LNCAP (cell line): ENCODE measurements around the gene FGGY.

Experiments used
- TF ChIP-seq, protein P1 (sequence below): fragments of 450-650 bp; IDR thresholded peaks from 2 replicates; pipeline ENCODE4 v1.5.1; 2017; ENCODE audit warnings: mild to moderate bottlenecking

Gene FGGY

DNA sequence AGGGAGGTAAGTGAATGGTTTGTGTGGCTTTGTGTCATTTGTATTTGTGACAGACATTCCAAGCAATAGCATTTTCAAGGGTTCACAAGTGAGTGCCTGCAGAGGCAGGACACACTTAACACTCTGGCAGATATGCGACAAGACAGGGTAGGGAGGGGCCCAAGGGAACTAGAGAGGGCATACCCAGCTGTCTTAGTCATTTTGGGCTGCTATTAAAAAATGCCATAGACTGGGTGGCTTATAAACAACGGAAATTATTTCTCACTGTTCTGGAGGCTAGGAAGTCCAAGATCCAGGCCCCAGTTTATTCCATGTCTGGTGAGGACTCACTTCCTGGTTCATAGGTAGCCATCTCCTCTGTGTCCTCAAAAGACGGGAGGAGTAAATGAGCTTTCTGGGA is 137.4 kb downstream of the FGGY start:
- TF ChIP-seq, protein P1, sequence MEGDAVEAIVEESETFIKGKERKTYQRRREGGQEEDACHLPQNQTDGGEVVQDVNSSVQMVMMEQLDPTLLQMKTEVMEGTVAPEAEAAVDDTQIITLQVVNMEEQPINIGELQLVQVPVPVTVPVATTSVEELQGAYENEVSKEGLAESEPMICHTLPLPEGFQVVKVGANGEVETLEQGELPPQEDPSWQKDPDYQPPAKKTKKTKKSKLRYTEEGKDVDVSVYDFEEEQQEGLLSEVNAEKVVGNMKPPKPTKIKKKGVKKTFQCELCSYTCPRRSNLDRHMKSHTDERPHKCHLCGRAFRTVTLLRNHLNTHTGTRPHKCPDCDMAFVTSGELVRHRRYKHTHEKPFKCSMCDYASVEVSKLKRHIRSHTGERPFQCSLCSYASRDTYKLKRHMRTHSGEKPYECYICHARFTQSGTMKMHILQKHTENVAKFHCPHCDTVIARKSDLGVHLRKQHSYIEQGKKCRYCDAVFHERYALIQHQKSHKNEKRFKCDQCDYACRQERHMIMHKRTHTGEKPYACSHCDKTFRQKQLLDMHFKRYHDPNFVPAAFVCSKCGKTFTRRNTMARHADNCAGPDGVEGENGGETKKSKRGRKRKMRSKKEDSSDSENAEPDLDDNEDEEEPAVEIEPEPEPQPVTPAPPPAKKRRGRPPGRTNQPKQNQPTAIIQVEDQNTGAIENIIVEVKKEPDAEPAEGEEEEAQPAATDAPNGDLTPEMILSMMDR = no peak

DNA sequence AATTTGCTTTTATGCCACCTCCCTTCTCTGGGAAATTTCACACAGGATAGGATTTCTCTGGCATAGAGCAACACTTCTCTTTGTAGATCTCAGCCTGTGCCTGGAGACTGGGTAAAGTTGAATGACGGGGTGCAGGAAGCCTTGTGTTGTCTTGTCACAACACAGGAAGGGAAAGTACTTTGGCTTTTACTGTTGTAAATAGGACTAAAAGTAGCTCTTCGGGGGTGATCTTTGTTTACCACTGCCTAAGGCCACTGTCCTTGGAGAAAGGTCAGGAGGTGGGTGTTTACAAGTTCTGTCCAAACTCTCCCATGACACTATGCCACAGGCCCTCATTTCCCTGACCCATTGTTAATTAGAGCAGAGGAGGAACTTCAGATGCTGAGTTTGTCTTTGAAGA is 139.7 kb downstream of the FGGY start:
- TF ChIP-seq, protein P1 = no peak

DNA sequence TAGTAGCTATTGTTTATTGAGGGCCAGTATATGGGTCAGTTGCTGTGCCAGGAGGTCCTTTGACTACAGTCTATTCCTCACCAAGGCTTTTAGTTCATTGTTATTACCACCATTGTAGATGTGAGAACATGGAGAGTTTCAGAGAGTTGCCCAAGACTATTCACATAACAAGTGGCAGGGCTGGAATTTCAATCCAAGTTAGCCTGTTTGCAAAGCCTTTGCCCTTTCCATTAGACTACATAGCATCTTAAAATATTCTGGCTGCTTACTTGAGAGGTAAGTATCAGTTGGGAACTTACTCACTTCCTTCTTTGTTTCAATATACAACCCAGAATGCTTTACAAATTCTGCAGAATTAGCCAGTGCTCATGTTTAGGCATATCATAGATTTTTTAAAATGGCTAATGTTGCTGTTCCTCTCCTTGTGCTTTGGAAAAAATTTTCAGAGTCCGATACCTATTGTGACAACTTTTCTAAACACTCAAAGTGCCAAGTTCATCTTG is 141.2 kb downstream of the FGGY start:
- TF ChIP-seq, protein P1 = no peak

DNA sequence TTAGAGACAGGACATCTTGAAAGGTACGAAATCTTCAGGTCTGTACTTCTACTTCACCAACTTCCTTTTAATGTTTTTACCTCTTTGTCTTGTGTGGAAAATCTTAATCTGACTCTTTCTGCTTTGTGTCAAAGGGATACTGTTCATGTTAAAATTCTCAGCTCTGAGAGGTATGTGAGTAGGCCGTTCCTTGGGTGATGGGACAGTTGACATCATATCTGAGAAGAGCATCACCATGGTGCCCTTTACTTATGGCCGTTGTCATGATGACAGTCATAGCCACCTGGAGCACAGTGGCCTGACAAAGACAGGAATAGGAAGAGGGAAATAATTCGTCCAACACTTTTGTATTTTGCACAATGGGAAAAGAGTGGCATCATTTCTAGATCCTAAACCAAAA is 145.6 kb downstream of the FGGY start:
- TF ChIP-seq, protein P1 = no peak

DNA sequence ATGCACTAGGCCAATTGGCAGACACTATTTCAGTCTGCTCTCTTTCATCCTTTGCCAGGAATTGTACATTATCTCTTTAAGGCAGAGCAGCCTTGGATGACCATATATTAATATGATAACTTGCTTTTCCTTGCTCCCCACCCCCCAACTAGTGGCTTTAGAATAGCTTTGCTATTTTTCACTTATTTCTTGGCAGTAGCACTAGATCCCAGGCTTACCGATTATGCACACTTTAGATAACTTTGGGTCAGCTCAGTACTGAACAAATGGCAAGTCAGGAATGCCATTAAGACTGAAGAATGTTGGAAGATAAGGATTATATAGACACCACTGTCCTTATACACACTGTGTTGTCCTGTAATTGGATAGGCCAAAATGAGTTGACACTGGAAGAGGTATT is 146.4 kb downstream of the FGGY start:
- TF ChIP-seq, protein P1 = no peak

DNA sequence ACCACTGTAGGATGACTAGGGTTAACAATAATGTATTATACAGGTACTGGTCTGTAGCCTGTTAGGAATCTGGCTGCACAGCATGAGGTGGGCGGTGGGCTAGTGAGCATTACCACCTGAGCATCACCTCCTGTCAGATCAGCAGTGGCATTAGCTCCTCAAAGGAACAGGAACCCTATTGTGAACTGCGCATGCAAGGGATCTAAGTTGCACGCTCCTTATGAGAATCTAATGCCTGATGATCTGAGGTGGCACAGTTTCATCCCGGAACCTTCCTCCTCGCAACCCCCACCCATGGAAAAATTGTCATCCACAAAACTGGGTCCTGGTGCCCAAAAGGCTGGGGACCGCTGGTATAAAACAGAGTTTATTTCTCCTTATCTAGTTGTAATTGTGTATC is 147.6 kb downstream of the FGGY start:
- TF ChIP-seq, protein P1 = no peak

DNA sequence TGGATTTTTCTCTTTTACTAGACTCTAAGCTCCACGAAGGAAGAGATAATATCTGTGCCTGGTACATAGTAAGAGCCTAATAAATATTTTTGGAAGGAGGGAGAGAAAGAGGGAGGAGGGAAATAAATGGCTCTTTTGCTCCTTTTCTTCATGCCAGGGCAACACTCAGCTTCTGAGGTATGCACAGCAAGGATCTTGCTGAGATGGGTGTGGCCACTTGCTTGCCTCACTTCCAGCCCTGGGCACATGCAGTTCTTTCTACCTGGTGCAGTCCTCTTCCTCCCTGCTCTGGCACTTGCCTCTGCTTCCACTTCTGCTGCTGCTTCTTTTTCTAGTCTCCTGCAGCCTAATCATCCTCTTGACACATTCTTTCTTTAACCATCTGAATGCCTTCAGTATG is 148.1 kb downstream of the FGGY start:
- TF ChIP-seq, protein P1 = no peak

DNA sequence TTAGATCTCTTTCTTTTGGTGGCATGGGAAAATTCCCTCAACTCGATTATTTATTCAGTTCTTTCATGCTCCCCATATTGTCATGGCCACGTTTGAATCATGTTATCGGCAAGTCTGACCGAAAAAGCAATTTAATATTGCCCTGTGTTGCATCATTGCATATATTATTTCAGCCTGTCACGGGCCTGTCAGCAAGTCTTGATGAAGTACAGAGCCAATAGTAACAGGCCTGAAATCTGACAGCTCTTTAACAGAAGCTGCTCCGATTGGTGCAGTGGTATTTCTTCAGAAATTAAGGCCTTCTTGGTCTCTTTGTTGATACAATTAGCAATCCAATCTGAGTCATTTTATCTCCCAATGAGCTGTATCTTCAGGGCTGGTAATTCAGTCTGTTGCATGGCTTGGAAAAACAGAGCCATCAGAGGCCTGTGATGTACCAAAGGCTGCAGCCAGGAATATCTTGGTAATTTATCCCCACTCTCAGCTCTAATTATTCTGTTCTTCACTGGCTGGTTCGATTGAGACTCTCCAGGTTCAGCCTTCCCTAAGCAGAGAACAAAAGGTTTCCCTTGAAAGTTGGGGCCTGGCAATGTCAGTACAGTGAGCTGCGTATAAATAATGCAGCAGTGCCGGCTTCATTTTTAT is 149.5 kb downstream of the FGGY start:
- TF ChIP-seq, protein P1 = no peak
